Esophagus muscularis mucosa (tissue), 4 donors: ENCODE measurements around the gene TTLL5.

Source experiments
- EP300 ChIP-seq: sonication (generic); formaldehyde crosslinking; IDR thresholded peaks from one replicate; pipeline ENCODE4 v1.6.1; 2017; ENCODE audit warnings: antibody characterized with exemption
- POLR2A ChIP-seq: fragments of 450-650 bp; IDR thresholded peaks from one replicate; pipeline ENCODE4 v1.6.1; 2017; ENCODE audit warnings: antibody characterized with exemption, moderate library complexity, mild to moderate bottlenecking, low read depth
- POLR2AphosphoS5 ChIP-seq, 2 donors: sonication (generic); formaldehyde crosslinking; IDR thresholded peaks; one replicate each; pipeline ENCODE4 v1.6.1; 2017; ENCODE audit warnings: antibody characterized with exemption in 2 of 2
- TF ChIP-seq, protein P1 (sequence below), 3 experiments: fragments of 200-600 bp in 2 of 3; fragments of 450-650 bp in 1 of 3; sonication (generic) in 2 of 3; IDR thresholded peaks; one replicate each; pipeline ENCODE4 v1.5.1; 2017 to 2019; ENCODE audit warnings: antibody characterized with exemption in 3 of 3, mild to moderate bottlenecking in 2 of 3, moderate library complexity in 1 of 3

- TF ChIP-seq, protein P1, sequence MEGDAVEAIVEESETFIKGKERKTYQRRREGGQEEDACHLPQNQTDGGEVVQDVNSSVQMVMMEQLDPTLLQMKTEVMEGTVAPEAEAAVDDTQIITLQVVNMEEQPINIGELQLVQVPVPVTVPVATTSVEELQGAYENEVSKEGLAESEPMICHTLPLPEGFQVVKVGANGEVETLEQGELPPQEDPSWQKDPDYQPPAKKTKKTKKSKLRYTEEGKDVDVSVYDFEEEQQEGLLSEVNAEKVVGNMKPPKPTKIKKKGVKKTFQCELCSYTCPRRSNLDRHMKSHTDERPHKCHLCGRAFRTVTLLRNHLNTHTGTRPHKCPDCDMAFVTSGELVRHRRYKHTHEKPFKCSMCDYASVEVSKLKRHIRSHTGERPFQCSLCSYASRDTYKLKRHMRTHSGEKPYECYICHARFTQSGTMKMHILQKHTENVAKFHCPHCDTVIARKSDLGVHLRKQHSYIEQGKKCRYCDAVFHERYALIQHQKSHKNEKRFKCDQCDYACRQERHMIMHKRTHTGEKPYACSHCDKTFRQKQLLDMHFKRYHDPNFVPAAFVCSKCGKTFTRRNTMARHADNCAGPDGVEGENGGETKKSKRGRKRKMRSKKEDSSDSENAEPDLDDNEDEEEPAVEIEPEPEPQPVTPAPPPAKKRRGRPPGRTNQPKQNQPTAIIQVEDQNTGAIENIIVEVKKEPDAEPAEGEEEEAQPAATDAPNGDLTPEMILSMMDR (IDR thresholded peaks at IDR 0.05) = no peak
- TF ChIP-seq POLR2AphosphoS5 (IDR thresholded peaks at IDR 0.05) (no peak), POLR2A (no peak), EP300 (no peak)
Measured at GRCh38 chr14:75805646-75806045, 144.6 kb downstream of the TTLL5 start.
